Progenitor cell of endocrine pancreas (in vitro differentiated cells): ENCODE results near the gene RALGPS1. TPM values are rescaled to one million over a fixed set of nuclear protein-coding genes. Genes with fewer than 3 reads are reported as not detected.

Experiments used
- DNase-seq: peaks from one replicate; pipeline ENCODE4 v3.0.0; 2021; ENCODE audit warnings: low spot score; ENCODE audit not compliant: unreplicated experiment
- H3K27ac Mint-ChIP-seq: 2 replicates; pipeline ENCODE4 v1.8.0; 2021; ENCODE audit warnings: mild to moderate bottlenecking, moderate library complexity, mixed read lengths
- H3K27me3 Mint-ChIP-seq: 2 replicates; pipeline ENCODE4 v1.8.0; 2021; ENCODE audit warnings: mixed read lengths
- H3K36me3 Mint-ChIP-seq: 2 replicates; pipeline ENCODE4 v1.8.0; 2022; ENCODE audit warnings: mixed read lengths; ENCODE audit not compliant: insufficient read depth
- H3K4me1 Mint-ChIP-seq: 2 replicates; pipeline ENCODE4 v1.8.0; 2021; ENCODE audit warnings: low read depth, mixed read lengths
- H3K4me3 Mint-ChIP-seq: 2 replicates; pipeline ENCODE4 v1.8.0; 2021; ENCODE audit warnings: low read depth, mild to moderate bottlenecking, moderate library complexity, mixed read lengths
- H3K9me3 Mint-ChIP-seq: 2 replicates; pipeline ENCODE4 v1.8.0; 2021; ENCODE audit warnings: low read depth, mixed read lengths
- CTCF ChIP-seq: fragments of 200-600 bp; sonication (generic); IDR thresholded peaks from one replicate; pipeline ENCODE4 v1.5.0; 2021; ENCODE audit warnings: antibody characterized with exemption, mild to moderate bottlenecking; ENCODE audit not compliant: unreplicated experiment
- total RNA-seq: library from RNA; stranded (reverse); gene quantifications from 2 replicates; pipeline ENCODE4 v1.2.1, GENCODE V29; 2021

The RALGPS1 gene
- total RNA-seq, 1 donor from 2014 or later = 39.2 TPM

GRCh38 chr9:127231666-127232065, 317.1 kb downstream of the RALGPS1 start:
- H3K27me3 Mint-ChIP-seq = peaks cover 10% of the 10 kb centered on the region
- no peaks in the 10 kb centered on the region for H3K9me3 Mint-ChIP-seq
- no peak overlapping the region for H3K27ac Mint-ChIP-seq
- no peak for DNase-seq
- H3K36me3 Mint-ChIP-seq = peaks cover 1% of the 10 kb centered on the region
- no peak for TF ChIP-seq CTCF
- no peak overlapping the region for H3K4me3 Mint-ChIP-seq
- H3K4me1 Mint-ChIP-seq = no peaks in the 10 kb centered on the region

GRCh38 chr9:127232833-127233549, 318.4 kb downstream of the RALGPS1 start:
- H3K4me1 Mint-ChIP-seq = peaks cover 2% of the 10 kb centered on the region
- peaks cover 4% of the 10 kb centered on the region for H3K27me3 Mint-ChIP-seq
- TF ChIP-seq CTCF = no peak
- no peak overlapping the region for H3K27ac Mint-ChIP-seq
- DNase-seq = no peak
- H3K9me3 Mint-ChIP-seq = no peaks in the 10 kb centered on the region
- no peak overlapping the region for H3K4me3 Mint-ChIP-seq
- H3K36me3 Mint-ChIP-seq = peaks cover 6% of the 10 kb centered on the region

- no peak for DNase-seq
- H3K9me3 Mint-ChIP-seq = no peaks in the 10 kb centered on the region
- H3K4me1 Mint-ChIP-seq = peaks cover 2% of the 10 kb centered on the region
- H3K27ac Mint-ChIP-seq = no peak overlapping the region
- peaks cover 6% of the 10 kb centered on the region for H3K36me3 Mint-ChIP-seq
- H3K4me3 Mint-ChIP-seq = no peak overlapping the region
- no peak for TF ChIP-seq CTCF
- H3K27me3 Mint-ChIP-seq = peaks cover 3% of the 10 kb centered on the region
Measured at GRCh38 chr9:127233550-127233949, 319.0 kb downstream of the RALGPS1 start.

GRCh38 chr9:127233989-127234388, 319.4 kb downstream of the RALGPS1 start:
- no peaks in the 10 kb centered on the region for H3K9me3 Mint-ChIP-seq
- no peak for TF ChIP-seq CTCF
- DNase-seq = no peak
- H3K27me3 Mint-ChIP-seq = peaks cover 2% of the 10 kb centered on the region
- peaks cover 2% of the 10 kb centered on the region for H3K4me1 Mint-ChIP-seq
- peaks cover 6% of the 10 kb centered on the region for H3K36me3 Mint-ChIP-seq
- no peak overlapping the region for H3K27ac Mint-ChIP-seq
- no peak overlapping the region for H3K4me3 Mint-ChIP-seq

GRCh38 chr9:127237801-127238200, 323.2 kb downstream of the RALGPS1 start:
- DNase-seq = no peak
- Mint-ChIP-seq H3K9me3 (no peaks in the 10 kb centered on the region), H3K4me3 (no peak overlapping the region), H3K27me3 (no peaks in the 10 kb centered on the region), H3K4me1 (peaks cover 6% of the 10 kb centered on the region), H3K36me3 (peaks cover 6% of the 10 kb centered on the region), H3K27ac (peak overlapping the region; percentile 31)
- TF ChIP-seq CTCF = no peak
